GM19395 (cell line): ENCODE data around the gene DMRTC1.
A peak's percentile ranks its signal among the peaks of the same experiment; 100 is the strongest.
"Not testable (repeated sequence)": the region's sequence is repeated elsewhere in the genome, so short reads cannot be mapped to it uniquely, and the experiment has no call there.

Source experiments
- ATAC-seq: cut with Tn5 transposase; IDR thresholded peaks from one replicate; pipeline ENCODE4 v1.9.1; 2021; ENCODE audit warnings: mild to moderate bottlenecking, moderate library complexity; ENCODE audit not compliant: unreplicated experiment

The DMRTC1 gene, protein sequence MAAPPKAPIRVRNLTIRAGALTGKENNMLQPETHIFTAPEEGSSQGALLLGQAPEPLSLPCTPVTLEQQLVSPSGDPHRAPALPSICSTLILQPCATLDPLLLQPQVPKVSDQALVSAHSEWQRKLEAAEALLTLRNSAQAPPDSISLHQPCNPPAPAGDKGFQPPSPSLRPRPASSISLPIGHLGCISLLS

DNA sequence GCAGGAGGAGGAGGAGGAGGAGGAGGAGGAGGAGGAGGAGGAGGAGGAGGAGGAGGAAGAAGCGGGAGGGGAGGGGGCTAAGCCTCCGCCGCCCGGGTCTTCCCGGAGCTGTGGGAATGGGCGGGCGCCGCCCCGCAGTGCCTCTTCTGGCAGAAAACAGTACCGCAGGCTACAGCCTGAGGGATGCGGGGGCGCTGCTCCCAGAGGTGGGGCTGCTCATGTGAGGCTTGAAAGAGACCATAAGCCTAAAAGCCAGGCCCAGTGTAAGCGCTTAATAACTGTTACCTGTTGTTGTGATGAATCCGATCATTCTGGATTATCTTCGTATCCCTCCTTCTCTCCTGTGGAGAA, at the start of gene DMRTC1:
Gene DMRTC1 (minus strand): TSS at position 19 of the 351 bp plus-strand sequence. CDS start 68,143 bp downstream, outside the sequence.
- peak; percentile 88 for ATAC-seq

GRCh38 chrX:72980894-72981469, 37.3 kb upstream of the DMRTC1 start:
- not testable (repeated sequence) for ATAC-seq

DNA sequence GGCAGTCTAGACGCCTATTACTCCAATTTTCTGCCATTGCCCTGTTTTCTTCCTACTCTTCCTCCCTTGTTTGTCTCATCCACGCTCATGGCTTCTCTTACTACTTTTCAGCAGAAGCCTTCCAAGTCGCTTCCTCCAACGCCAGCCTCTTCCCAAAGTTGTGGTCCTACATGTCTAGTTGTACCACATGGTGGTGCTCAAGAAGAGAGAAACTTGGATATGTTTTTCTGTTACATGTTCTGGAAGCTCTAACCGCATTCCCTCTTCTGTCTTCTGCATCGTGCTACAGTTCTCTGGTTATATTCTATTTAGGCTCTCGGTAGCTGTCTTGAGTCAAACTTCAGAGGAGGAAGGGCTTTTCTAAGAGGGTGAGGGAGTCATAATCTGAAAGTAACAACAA, 31.2 kb upstream of the DMRTC1 start:
- not testable (repeated sequence) for ATAC-seq

DNA sequence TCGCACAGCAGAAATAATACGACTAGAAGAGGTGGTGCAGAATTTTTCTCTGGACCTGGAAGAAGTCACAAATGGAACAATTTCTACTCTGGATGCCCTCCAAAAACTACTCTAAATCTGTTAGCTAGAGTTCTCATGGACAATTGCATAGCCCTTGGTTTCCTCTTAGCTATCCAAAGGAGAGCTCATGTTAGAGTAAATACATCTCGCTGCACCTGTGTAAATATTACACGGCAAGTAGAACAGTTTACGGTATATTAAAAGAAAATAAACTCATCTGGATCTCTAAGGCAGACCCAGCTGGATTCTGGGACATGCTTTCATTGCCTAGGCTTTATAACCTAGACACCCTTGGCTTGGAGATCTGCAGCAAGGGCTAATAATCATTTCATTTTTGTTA, 28.2 kb upstream of the DMRTC1 start:
- not testable (repeated sequence) for ATAC-seq

- ATAC-seq: not testable (repeated sequence)
These were observed 16.3 kb upstream of the DMRTC1 start for GRCh38 chrX:72959971-72960370.

DNA sequence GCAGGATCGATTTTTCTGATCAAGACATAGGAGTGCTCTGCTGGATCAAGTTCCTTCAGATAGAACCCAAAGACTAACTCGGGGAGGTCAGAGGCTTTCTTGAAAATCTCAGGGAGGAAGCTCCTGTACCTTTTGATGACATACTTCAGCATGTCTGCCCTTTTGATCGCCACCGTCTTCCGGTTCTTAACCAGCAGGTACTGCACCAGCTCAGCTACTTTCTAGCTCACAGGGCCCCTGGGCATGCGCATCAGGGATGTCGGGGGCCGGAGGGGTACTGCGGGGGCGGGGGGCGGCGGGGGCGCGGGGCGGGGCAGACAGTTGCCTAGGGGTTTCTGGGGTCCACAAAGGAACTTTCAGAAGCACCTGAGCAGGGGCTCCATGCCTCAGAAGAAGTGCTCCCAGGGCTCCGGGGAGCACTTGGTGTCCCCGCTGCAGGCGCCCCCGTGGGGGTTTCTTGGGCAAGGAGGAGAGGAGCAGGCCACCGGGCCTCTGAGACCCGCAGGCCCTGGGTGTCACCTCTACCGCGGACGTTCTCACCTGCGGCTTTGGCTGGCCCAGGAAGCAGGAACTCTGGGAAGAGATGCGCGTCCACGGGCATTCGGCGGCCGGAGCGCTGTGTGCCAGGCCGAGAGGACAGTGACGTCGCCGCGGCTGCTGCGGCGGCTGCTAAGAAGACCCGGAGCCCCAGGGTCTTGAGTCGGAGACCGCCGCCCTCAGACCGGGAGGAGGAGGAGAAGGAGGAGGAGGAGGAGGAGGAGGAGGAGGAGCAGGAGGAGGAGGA, 410 bp downstream of the DMRTC1 start:
- ATAC-seq: peak; percentile 61

- ATAC-seq: not testable (repeated sequence)
These were observed 1.4 kb downstream of the DMRTC1 start for GRCh38 chrX:72942272-72942671.

DNA sequence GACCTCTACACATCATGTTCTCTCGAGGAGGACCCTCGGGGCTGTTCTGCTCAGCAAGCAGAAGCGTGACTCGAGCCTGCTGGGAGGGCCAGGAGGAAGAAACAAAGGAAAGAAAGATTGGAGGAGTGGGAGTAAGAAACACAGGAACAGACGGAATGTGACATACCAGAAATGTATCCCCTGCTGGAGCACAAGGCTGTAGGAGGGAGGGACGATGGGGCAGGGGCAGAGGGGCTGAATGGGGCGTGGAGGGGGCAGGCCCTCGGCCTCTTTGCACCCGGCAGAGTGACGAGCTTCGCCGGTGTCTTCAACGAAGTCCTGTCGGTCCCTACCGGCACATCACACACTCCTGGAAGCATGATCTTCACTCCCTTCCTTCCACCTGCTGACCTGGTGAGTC, 5.7 kb downstream of the DMRTC1 start, which contains the start of gene FAM236A:
Gene FAM236A (plus strand): TSS at position 301 of the 400 bp plus-strand sequence. CDS start 57 bp downstream, at position 358.
- not testable (repeated sequence) for ATAC-seq

- not testable (repeated sequence) for ATAC-seq
These were observed 6.7 kb downstream of the DMRTC1 start for GRCh38 chrX:72936882-72937455.

DNA sequence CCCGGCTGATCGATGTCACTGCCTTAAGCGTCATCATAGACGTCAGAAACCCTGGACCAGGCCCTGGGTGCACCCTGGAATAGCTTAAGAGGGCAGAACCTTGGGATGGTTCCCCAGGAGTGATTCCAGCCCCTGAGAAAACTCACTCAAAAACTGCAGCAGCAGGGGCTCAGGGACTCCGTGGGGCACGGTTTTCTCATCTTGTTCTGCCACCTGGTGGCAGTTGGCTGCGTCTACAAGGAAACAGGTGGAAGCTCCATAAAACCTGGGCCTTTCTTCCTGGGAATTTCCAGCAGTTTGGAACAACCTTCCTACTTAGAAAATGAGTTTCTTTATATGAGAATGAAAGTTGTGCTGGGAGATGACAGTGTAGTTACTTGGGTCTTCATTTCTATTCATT, 7.2 kb downstream of the DMRTC1 start:
- not testable (repeated sequence) for ATAC-seq

GRCh38 chrX:72932283-72932682, 11.4 kb downstream of the DMRTC1 start:
- ATAC-seq: not testable (repeated sequence)

GRCh38 chrX:72916096-72916495, 27.5 kb downstream of the DMRTC1 start:
- ATAC-seq: not testable (repeated sequence)

DNA sequence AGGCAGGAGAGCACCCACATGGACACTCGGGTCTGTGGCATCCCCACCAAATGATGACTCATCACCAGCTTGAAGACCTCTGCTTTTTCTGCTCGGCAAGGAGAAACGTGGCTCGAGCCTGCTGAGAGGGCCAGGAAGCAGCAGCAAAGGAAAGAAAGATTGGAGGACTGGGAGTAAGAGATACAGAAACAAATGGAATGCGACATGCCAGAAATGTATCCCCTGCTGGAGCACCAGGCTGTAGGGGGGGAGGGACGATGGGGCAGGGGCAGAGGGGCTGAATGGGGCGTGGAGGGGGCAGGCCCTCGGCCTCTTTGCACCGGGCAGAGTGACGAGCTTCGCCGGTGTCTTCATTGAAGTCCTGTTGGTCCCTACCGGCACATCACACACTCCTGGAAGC, 31.3 kb downstream of the DMRTC1 start, which contains the start of gene FAM236C:
Gene FAM236C (plus strand): TSS at position 301 of the 400 bp plus-strand sequence. CDS start 100 bp downstream, outside the sequence.
- ATAC-seq: not testable (repeated sequence)

GRCh38 chrX:72889740-72890139, 53.9 kb downstream of the DMRTC1 start:
- not testable (repeated sequence) for ATAC-seq

- not testable (repeated sequence) for ATAC-seq
These were observed 60.7 kb downstream of the DMRTC1 start for GRCh38 chrX:72882898-72883297.

GRCh38 chrX:72837532-72837931, 106.1 kb downstream of the DMRTC1 start:
- not testable (repeated sequence) for ATAC-seq

- not testable (repeated sequence) for ATAC-seq
These were observed 112.9 kb downstream of the DMRTC1 start for GRCh38 chrX:72830701-72831100.
